Embryonic facial prominence (tissue), 1 donor: ENCODE results near the gene GP1BB.
"Not testable (repeated sequence)": the region's sequence is repeated elsewhere in the genome, so short reads cannot be mapped to it uniquely, and the experiment has no call there.

ENCODE experiments used
- DNase-seq: peaks from one replicate; pipeline ENCODE4 v3.0.0-alpha.2; 2016; ENCODE audit errors: extremely low spot score

Gene GP1BB

GRCh38 chr22:19714312-19715187, 8.8 kb upstream of the GP1BB start, which contains the start of gene SEPTIN5:
Gene SEPTIN5 (plus strand): TSS chr22:19714503. CDS start chr22:19714589, 86 bp downstream.
- no peak for DNase-seq

- DNase-seq: no peak
Measured at GRCh38 chr22:19715188-19715930, 8.0 kb upstream of the GP1BB start.

- DNase-seq: no peak
Measured at GRCh38 chr22:19716041-19716828, 7.1 kb upstream of the GP1BB start.

GRCh38 chr22:19716829-19717105, 6.6 kb upstream of the GP1BB start:
- no peak for DNase-seq

- no peak for DNase-seq
Measured at GRCh38 chr22:19717181-19717580, 6.2 kb upstream of the GP1BB start.

GRCh38 chr22:19717691-19718455, 5.5 kb upstream of the GP1BB start:
- DNase-seq: no peak

GRCh38 chr22:19718456-19719049, 4.8 kb upstream of the GP1BB start:
- DNase-seq: no peak

- DNase-seq: no peak
Measured at GRCh38 chr22:19719050-19719482, 4.3 kb upstream of the GP1BB start.

- DNase-seq: no peak
Measured at GRCh38 chr22:19719488-19720021, 3.8 kb upstream of the GP1BB start.

- no peak for DNase-seq
Measured at GRCh38 chr22:19720150-19720827, 3.0 kb upstream of the GP1BB start.

GRCh38 chr22:19720999-19721329, 2.4 kb upstream of the GP1BB start:
- no peak for DNase-seq

- DNase-seq: no peak
Measured at GRCh38 chr22:19721330-19722177, 1.8 kb upstream of the GP1BB start.

- DNase-seq: no peak
Measured at GRCh38 chr22:19722178-19722981, 959 bp upstream of the GP1BB start.

- no peak for DNase-seq
Measured at GRCh38 chr22:19722982-19723231, 432 bp upstream of the GP1BB start.

GRCh38 chr22:19723983-19724827, 866 bp downstream of the GP1BB start:
- DNase-seq: no peak

- no peak for DNase-seq
Measured at GRCh38 chr22:19724927-19725661, 1.8 kb downstream of the GP1BB start.

- DNase-seq: not testable (repeated sequence)
Measured at GRCh38 chr22:19726064-19726788, 2.9 kb downstream of the GP1BB start.
